GM12878 (cell line): ENCODE measurements around the gene DUSP16.

ENCODE experiments used
- ATF3 ChIP-seq: IDR thresholded peaks from 2 replicates; pipeline ENCODE4 v1.6.1; 2011; ENCODE audit warnings: low read depth, mild to moderate bottlenecking, low read length, moderate library complexity, borderline replicate concordance; ENCODE audit errors: extremely low read depth
- CEBPB ChIP-seq, 2 experiments: fragments of 150-350 bp in 1 of 2; IDR thresholded peaks; 2 replicates each; pipeline ENCODE4 v1.6.1; 2012 to 2014; ENCODE audit warnings: low read depth in 2 of 2, low read length in 2 of 2, borderline replicate concordance in 1 of 2, inconsistent platforms in 1 of 2
- CHD4 ChIP-seq: fragments of 200-600 bp; sonication (generic); IDR thresholded peaks from 2 replicates; pipeline ENCODE4 v1.6.1; 2016; ENCODE audit warnings: mild to moderate bottlenecking
- CTCF ChIP-seq, 3 experiments: IDR thresholded peaks in 2 of 3; conservative IDR thresholded peaks in 1 of 3; 2 replicates each; pipeline ENCODE4 v1.5.1; 2011; ENCODE audit warnings: low read depth in 3 of 3, low read length in 3 of 3, mild to moderate bottlenecking in 3 of 3, control low read depth in 2 of 3, moderate library complexity in 2 of 3, inconsistent platforms in 1 of 3, mixed read lengths in 1 of 3; ENCODE audit not compliant: control insufficient read depth in 2 of 3, insufficient read depth in 1 of 3; ENCODE audit errors: extremely low read depth in 1 of 3
- DPF2 ChIP-seq: fragments of 450-650 bp; IDR thresholded peaks from 2 replicates; pipeline ENCODE4 v1.6.1; 2017; ENCODE audit warnings: mild to moderate bottlenecking
- IRF3 ChIP-seq: fragments of 450-650 bp; IDR thresholded peaks from 2 replicates; pipeline ENCODE4 v1.6.1; 2014; ENCODE audit warnings: mild to moderate bottlenecking
- POLR2AphosphoS5 ChIP-seq: IDR thresholded peaks from 2 replicates; pipeline ENCODE4 v1.6.1; 2011; ENCODE audit warnings: mild to moderate bottlenecking, low read length, inconsistent platforms
- USF1 ChIP-seq: IDR thresholded peaks from 2 replicates; pipeline ENCODE4 v1.6.1; 2011; ENCODE audit warnings: borderline replicate concordance, low read depth, mild to moderate bottlenecking, moderate library complexity, mixed read lengths, low read length; ENCODE audit not compliant: insufficient read depth; ENCODE audit errors: extremely low read length

GRCh38 chr12:12562016-12562483 lies 613 bp downstream of the DUSP16 start:
- TF ChIP-seq CEBPB (IDR thresholded peaks at IDR 0.05; ENCODE audit: borderline replicate concordance in 1 of 2, low read depth in 2 of 2, low read length in 2 of 2) (no peak), DPF2 (no peak), IRF3 (no peak), USF1 (no peak), CTCF (IDR thresholded peaks at IDR 0.05 in 2 of 3, conservative IDR thresholded peaks at IDR 0.05 in 1 of 3; ENCODE audit: control insufficient read depth in 2 of 3, extremely low read depth in 1 of 3, insufficient read depth in 1 of 3, low read depth in 3 of 3, low read length in 3 of 3) (no peak), ATF3 (no peak), CHD4 (no peak), POLR2AphosphoS5 (no peak)
